H9 (cell line): ENCODE data around the gene AK9. TPM values are rescaled to one million over a fixed set of nuclear protein-coding genes. Genes with fewer than 3 reads are reported as not detected.

Experiments
- DNase-seq: peaks from one replicate; pipeline ENCODE4 v3.0.0-alpha.2; 2017
- H2AFZ ChIP-seq: one replicate; pipeline ENCODE4 v1.6.1; 2013; ENCODE audit warnings: mild to moderate bottlenecking, low read length, control low read depth, moderate library complexity
- H2AK5ac ChIP-seq: 2 replicates; pipeline ENCODE4 v1.6.1; 2013; ENCODE audit warnings: low read length, control low read depth, mixed read lengths; ENCODE audit not compliant: insufficient read length
- H2BK120ac ChIP-seq: one replicate; pipeline ENCODE4 v1.6.1; 2013; ENCODE audit warnings: low read depth, mild to moderate bottlenecking, low read length, control low read depth, inconsistent platforms; ENCODE audit not compliant: poor library complexity, severe bottlenecking
- H2BK12ac ChIP-seq: 2 replicates; pipeline ENCODE4 v1.6.1; 2013; ENCODE audit warnings: low read length, control low read depth, mixed read lengths, low read depth; ENCODE audit not compliant: insufficient read length
- H2BK15ac ChIP-seq: 2 replicates; pipeline ENCODE4 v1.6.1; 2013; ENCODE audit warnings: low read depth, low read length, control low read depth
- H2BK20ac ChIP-seq: one replicate; pipeline ENCODE4 v1.6.1; 2013; ENCODE audit warnings: low read depth, mild to moderate bottlenecking, low read length, control low read depth, inconsistent platforms; ENCODE audit not compliant: poor library complexity, severe bottlenecking
- H2BK5ac ChIP-seq: 2 replicates; pipeline ENCODE4 v1.6.1; 2013; ENCODE audit warnings: low read length, control low read depth, mixed read lengths; ENCODE audit not compliant: insufficient read length
- H3K14ac ChIP-seq: 2 replicates; pipeline ENCODE4 v1.6.1; 2013; ENCODE audit warnings: low read length, control low read depth; ENCODE audit not compliant: insufficient read depth
- H3K18ac ChIP-seq: 2 replicates; pipeline ENCODE4 v1.6.1; 2013; ENCODE audit warnings: low read depth, mild to moderate bottlenecking, mixed read lengths, low read length, control low read depth; ENCODE audit not compliant: insufficient read length
- H3K23ac ChIP-seq: 2 replicates; pipeline ENCODE4 v1.6.1; 2013; ENCODE audit warnings: low read length, control low read depth, mixed read lengths, low read depth; ENCODE audit not compliant: insufficient read length
- H3K23me2 ChIP-seq: 2 replicates; pipeline ENCODE4 v1.6.1; 2013; ENCODE audit warnings: low read depth, mild to moderate bottlenecking, mixed read lengths, low read length, control low read depth; ENCODE audit not compliant: insufficient read length, poor library complexity, severe bottlenecking
- H3K27ac ChIP-seq: 2 replicates; pipeline ENCODE4 v1.5.1; 2013; ENCODE audit warnings: low read length, control low read depth, mixed read lengths, low read depth; ENCODE audit not compliant: insufficient read length
- H3K27me3 ChIP-seq: 2 replicates; pipeline ENCODE4 v1.6.1; 2013; ENCODE audit warnings: low read length, control low read depth, inconsistent platforms; ENCODE audit not compliant: insufficient read depth
- H3K4ac ChIP-seq: 2 replicates; pipeline ENCODE4 v1.6.1; 2013; ENCODE audit warnings: low read depth, mild to moderate bottlenecking, control low read depth, inconsistent platforms, low read length, moderate library complexity
- H3K4me1 ChIP-seq: 2 replicates; pipeline ENCODE4 v1.6.1; 2013; ENCODE audit warnings: low read length, control low read depth, inconsistent platforms; ENCODE audit not compliant: insufficient read depth
- H3K4me2 ChIP-seq: 2 replicates; pipeline ENCODE4 v1.6.1; 2013; ENCODE audit warnings: low read length, control low read depth, mixed read lengths; ENCODE audit not compliant: insufficient read length, insufficient read depth
- H3K56ac ChIP-seq: 2 replicates; pipeline ENCODE4 v1.6.1; 2013; ENCODE audit warnings: low read depth, mild to moderate bottlenecking, mixed read lengths, low read length, control low read depth; ENCODE audit not compliant: insufficient read length
- H3K79me1 ChIP-seq: 2 replicates; pipeline ENCODE4 v1.6.1; 2013; ENCODE audit warnings: low read depth, mild to moderate bottlenecking, moderate library complexity, low read length, control low read depth, inconsistent platforms; ENCODE audit not compliant: insufficient read depth, poor library complexity, severe bottlenecking
- H3K79me2 ChIP-seq: 2 replicates; pipeline ENCODE4 v1.6.1; 2013; ENCODE audit warnings: low read length, control low read depth, inconsistent platforms; ENCODE audit not compliant: insufficient read depth
- H3K9ac ChIP-seq: 2 replicates; pipeline ENCODE4 v1.6.1; 2013; ENCODE audit warnings: low read length, control low read depth, mixed read lengths; ENCODE audit not compliant: insufficient read length; ENCODE audit errors: extremely low read depth
- H3K9me3 ChIP-seq: one replicate; pipeline ENCODE4 v1.6.1; 2013; ENCODE audit warnings: low read depth, low read length, inconsistent platforms; ENCODE audit not compliant: control insufficient read depth
- H3T11ph ChIP-seq: one replicate; pipeline ENCODE4 v1.6.1; 2013; ENCODE audit warnings: mild to moderate bottlenecking, low read length, control low read depth, inconsistent platforms
- H4K20me1 ChIP-seq: one replicate; pipeline ENCODE4 v1.6.1; 2013; ENCODE audit not compliant: control insufficient read depth, insufficient read length, insufficient read depth
- H4K5ac ChIP-seq: 2 replicates; pipeline ENCODE4 v1.6.1; 2013; ENCODE audit warnings: low read depth, mild to moderate bottlenecking, mixed read lengths, low read length, control low read depth; ENCODE audit not compliant: insufficient read length
- H4K8ac ChIP-seq: replicated peaks from 2 replicates; pipeline ENCODE4 v1.6.1; 2013; ENCODE audit warnings: low read length, control low read depth, mixed read lengths, low read depth; ENCODE audit not compliant: insufficient read length
- H4K91ac ChIP-seq: 2 replicates; pipeline ENCODE4 v1.6.1; 2013; ENCODE audit warnings: low read depth, mild to moderate bottlenecking, moderate library complexity, mixed read lengths, low read length, control low read depth; ENCODE audit not compliant: insufficient read length
- H3K27ac Mint-ChIP-seq, 3 experiments: 2 replicates in 2 of 3; 3 replicates in 1 of 3; pipeline ENCODE4 v1.8.0; 2020 to 2021; ENCODE audit warnings: mixed read lengths in 3 of 3, mild to moderate bottlenecking in 1 of 3, moderate library complexity in 1 of 3
- H3K27me3 Mint-ChIP-seq: 2 replicates; pipeline ENCODE4 v1.8.0; 2021; ENCODE audit warnings: low read depth, mild to moderate bottlenecking, moderate library complexity, mixed read lengths
- H3K36me3 Mint-ChIP-seq, 3 experiments: 2 replicates in 2 of 3; 3 replicates in 1 of 3; pipeline ENCODE4 v1.8.0; 2020 to 2021; ENCODE audit warnings: low read depth in 3 of 3, mixed read lengths in 3 of 3; ENCODE audit not compliant: insufficient read depth in 1 of 3
- H3K4me1 Mint-ChIP-seq, 2 experiments: 2 replicates each; pipeline ENCODE4 v1.8.0; 2020; ENCODE audit warnings: mixed read lengths in 2 of 2
- H3K4me3 Mint-ChIP-seq, 2 experiments: 2 replicates in 1 of 2; 3 replicates in 1 of 2; pipeline ENCODE4 v1.8.0; 2020 to 2021; ENCODE audit warnings: mild to moderate bottlenecking in 2 of 2, mixed read lengths in 2 of 2, moderate library complexity in 1 of 2
- H3K9me3 Mint-ChIP-seq, 2 experiments: 2 replicates in 1 of 2; 3 replicates in 1 of 2; pipeline ENCODE4 v1.8.0; 2020; ENCODE audit warnings: mild to moderate bottlenecking in 2 of 2, mixed read lengths in 2 of 2, moderate library complexity in 1 of 2
- WGBS: extraction: QIAGEN DNeasy Blood & Tissue Kit; methylation state at CpG from one replicate; pipeline ENCODE4 v1.1.7; 2013; ENCODE audit warnings: missing lambda C conversion rate, low lambda C conversion rate, mixed read lengths; ENCODE audit not compliant: insufficient read length; ENCODE audit errors: extremely low coverage; 5-methylcytosine and 5-hydroxymethylcytosine counted together
- total RNA-seq: library from RNA; stranded (reverse); gene quantifications from 2 replicates; pipeline ENCODE4 v1.2.1, GENCODE V29; 2021
- TF ChIP-seq, protein P1 (sequence below): fragments of 200-600 bp; sonication (generic); conservative IDR thresholded peaks from 3 replicates; pipeline ENCODE4 v1.8.0; 2021; ENCODE audit warnings: antibody characterized with exemption, mild to moderate bottlenecking

The AK9 gene
- total RNA-seq, 1 experiment from 2014 or later, result 2.3 TPM

DNA sequence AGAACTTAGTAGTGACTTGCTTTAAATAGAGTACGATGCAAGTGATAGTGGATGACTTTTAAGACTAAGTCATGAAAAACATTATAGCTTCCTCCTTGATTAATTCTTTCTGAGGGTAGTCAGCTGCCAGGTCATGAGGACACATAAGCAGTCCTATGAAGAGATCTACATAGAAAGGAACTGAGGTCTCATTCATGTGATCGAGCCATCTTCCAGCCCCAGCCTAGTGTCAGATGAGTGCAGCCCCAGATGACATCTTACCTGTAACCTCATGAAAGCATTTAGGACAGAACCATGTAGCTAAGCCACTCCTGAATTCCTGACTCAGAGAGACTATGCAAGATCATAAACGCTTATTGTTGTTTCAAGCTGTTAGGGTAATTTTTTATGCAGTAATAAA lies 67.7 kb downstream of the AK9 start:
- no peak overlapping the region for H3K4me3 Mint-ChIP-seq
- no peak overlapping the region for H3K9ac ChIP-seq
- no peak overlapping the region for H2BK15ac ChIP-seq
- no peak overlapping the region for H3K14ac ChIP-seq
- no peak overlapping the region for H2BK12ac ChIP-seq
- H4K5ac ChIP-seq, result no peak overlapping the region
- H2BK120ac ChIP-seq, result no peak overlapping the region
- TF ChIP-seq, protein P1, sequence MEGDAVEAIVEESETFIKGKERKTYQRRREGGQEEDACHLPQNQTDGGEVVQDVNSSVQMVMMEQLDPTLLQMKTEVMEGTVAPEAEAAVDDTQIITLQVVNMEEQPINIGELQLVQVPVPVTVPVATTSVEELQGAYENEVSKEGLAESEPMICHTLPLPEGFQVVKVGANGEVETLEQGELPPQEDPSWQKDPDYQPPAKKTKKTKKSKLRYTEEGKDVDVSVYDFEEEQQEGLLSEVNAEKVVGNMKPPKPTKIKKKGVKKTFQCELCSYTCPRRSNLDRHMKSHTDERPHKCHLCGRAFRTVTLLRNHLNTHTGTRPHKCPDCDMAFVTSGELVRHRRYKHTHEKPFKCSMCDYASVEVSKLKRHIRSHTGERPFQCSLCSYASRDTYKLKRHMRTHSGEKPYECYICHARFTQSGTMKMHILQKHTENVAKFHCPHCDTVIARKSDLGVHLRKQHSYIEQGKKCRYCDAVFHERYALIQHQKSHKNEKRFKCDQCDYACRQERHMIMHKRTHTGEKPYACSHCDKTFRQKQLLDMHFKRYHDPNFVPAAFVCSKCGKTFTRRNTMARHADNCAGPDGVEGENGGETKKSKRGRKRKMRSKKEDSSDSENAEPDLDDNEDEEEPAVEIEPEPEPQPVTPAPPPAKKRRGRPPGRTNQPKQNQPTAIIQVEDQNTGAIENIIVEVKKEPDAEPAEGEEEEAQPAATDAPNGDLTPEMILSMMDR, result no peak
- no peak overlapping the region; a peak in 1 of 7 replicates for H3K27ac Mint-ChIP-seq
- no peaks in the 10 kb centered on the region for H3K9me3 ChIP-seq
- H3K27me3 ChIP-seq, result no peaks in the 10 kb centered on the region
- H3K18ac ChIP-seq, result no peak overlapping the region
- no peak overlapping the region for H3T11ph ChIP-seq
- no peaks in the 10 kb centered on the region for H3K27me3 Mint-ChIP-seq
- H4K20me1 ChIP-seq, result no peaks in the 10 kb centered on the region
- H3K4ac ChIP-seq, result no peak overlapping the region
- DNase-seq, result no peak
- no peak overlapping the region for H3K23ac ChIP-seq
- H3K4me1 ChIP-seq, result no peaks in the 10 kb centered on the region
- H3K27ac ChIP-seq, result no peak overlapping the region
- H3K56ac ChIP-seq, result no peak overlapping the region
- H2BK5ac ChIP-seq, result no peak overlapping the region
- no peak overlapping the region for H4K8ac ChIP-seq
- H3K9me3 Mint-ChIP-seq, result peaks cover 0 to 2% of the 10 kb centered on the region in 2 experiments; a peak in 2 of 5 replicates
- H3K79me1 ChIP-seq, result no peaks in the 10 kb centered on the region
- H3K4me1 Mint-ChIP-seq, result no peaks in the 10 kb centered on the region
- no peak overlapping the region for H4K91ac ChIP-seq
- no CpG with 5 or more reads among the region's 3 CpGs for WGBS
- H3K36me3 Mint-ChIP-seq, result no peaks in the 10 kb centered on the region; a peak in 2 of 7 replicates
- H3K79me2 ChIP-seq, result no peaks in the 10 kb centered on the region
- H3K23me2 ChIP-seq, result no peaks in the 10 kb centered on the region
- no peak overlapping the region for H2BK20ac ChIP-seq
- no peak overlapping the region for H2AFZ ChIP-seq
- no peak overlapping the region for H3K4me2 ChIP-seq
- H2AK5ac ChIP-seq, result no peak overlapping the region
